Stromal cell of bone marrow (primary cell): Measurements from ENCODE around the gene ELF3.
"Not testable (repeated sequence)": the region's sequence is repeated elsewhere in the genome, so short reads cannot be mapped to it uniquely, and the experiment has no call there.

Source experiments
- DNase-seq: peaks from one replicate; pipeline ENCODE4 v3.0.0-alpha.2; 2012; ENCODE audit warnings: low read depth

The ELF3 gene

DNA sequence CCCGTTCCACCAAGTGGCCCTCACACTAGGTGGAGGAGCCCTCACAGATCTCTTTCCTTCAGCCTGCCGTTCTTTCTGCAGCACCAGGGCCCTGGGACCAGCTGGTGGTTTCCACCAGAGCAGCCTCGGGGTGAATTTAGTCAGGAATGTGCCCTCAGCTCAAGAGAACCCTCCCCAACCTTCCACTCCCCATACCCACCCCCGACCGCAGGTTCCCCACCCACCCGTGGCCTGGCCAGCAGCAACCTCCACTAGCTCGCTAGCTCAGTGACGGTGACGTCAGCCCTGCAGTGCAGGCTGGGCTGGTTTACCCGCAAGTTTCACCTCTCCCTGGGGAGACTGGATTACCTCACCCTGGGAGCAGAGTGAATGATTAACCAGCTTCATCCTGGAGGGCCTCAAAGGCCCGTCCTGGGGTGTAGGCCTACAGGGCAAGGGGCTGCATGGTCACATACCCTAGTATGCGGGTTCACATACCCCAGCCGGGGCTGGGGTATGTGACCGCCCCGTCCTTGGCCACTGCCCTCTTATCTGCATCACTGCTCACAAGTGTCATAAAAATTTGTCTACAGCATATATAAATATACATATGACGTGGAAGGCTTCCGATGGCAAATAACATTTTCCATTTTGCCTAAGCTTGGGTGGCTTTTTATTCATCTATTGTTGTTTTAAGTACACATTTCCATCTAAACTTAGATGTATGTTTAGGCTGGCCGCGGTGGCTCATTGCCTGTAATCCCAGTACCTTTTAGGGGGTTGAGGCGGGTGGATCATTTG, 24.5 kb downstream of the ELF3 start:
- DNase-seq = peak; percentile 98

DNA sequence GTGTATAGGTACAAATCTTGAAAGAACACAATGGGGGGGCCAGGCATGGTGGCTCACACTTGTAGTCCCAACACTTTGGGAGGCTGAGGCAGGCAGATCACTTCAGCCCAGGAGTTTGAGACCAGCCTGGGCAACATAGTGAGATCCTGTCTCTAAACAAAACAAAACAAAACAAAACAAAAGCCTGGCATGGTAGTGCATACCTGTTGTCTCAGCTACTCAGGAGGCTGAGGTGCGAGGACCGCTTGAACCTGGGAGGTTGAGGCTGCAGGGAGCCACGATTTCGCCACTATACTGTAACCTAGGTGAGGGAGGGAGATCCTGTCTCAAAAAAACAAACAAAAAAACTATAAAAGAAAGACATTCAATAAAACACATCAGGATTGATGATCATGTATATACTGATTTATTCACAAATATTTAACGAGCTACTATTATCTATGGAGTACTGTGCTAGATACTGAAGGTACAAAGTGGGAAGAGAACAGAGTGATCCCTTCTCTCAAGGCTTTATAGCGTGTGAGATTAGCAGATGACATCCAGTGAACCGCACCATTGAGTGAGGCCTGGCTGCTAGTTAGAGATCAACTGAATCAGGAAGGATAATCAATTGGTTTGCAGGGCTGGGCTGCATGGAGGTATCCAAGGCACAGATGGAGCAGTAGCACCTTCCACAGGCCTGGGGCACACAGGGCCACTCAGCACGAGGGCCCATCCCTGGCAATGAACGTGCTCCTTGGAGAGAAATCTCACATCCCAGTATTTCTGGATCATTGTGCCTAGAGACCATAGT, 26.4 kb downstream of the ELF3 start:
- DNase-seq = no peak

GRCh38 chr1:202037706-202038296, 27.4 kb downstream of the ELF3 start:
- DNase-seq = no peak

GRCh38 chr1:202038688-202039346, 28.4 kb downstream of the ELF3 start:
- no peak for DNase-seq

DNA sequence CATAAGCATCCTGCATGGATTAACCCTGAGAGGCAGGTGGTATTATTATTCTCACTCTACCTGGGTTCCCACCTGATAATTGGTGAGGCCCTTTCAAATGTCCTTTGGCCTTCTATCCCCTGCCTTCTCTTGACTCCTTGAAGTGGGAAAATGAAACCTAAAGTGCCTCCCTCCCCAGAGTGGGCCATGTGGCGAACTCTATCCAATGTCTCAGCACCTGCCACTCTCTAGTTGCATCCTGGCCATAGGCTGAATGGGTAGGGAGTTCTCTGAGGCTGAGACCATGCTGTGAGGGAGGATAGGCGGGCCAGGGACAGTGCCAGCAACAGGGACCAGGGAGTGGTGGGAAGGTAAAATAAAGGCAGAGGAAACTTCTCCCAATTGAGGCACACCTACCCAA, 35.3 kb downstream of the ELF3 start:
- DNase-seq = no peak

GRCh38 chr1:202046227-202046626, 35.8 kb downstream of the ELF3 start:
- no peak for DNase-seq

- DNase-seq = no peak
These were observed 36.6 kb downstream of the ELF3 start for GRCh38 chr1:202046748-202047708.

GRCh38 chr1:202047977-202048376, 37.6 kb downstream of the ELF3 start:
- DNase-seq = no peak

- DNase-seq = no peak
These were observed 38.7 kb downstream of the ELF3 start for GRCh38 chr1:202049129-202049528.

GRCh38 chr1:202054094-202054493, 43.7 kb downstream of the ELF3 start:
- no peak for DNase-seq

DNA sequence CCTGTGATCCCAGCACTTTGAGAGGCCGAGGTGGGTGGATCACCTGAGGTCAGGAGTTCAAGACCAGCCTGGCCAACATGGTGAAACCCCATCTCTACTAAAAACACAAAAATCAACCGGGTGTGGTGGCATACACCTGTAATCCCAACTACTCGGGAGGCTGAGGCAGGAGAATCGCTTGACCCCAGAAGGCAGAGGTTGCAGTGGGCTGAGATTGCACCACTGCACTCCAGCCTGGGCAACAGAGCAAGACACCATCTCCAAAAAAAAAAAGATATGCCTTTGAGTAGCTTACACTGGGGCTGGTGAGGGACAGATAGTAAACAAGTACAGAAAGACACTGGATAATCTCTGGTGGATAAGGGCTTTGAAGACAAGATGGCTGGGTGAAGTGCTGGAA, 44.3 kb downstream of the ELF3 start:
- not testable (repeated sequence) for DNase-seq

DNA sequence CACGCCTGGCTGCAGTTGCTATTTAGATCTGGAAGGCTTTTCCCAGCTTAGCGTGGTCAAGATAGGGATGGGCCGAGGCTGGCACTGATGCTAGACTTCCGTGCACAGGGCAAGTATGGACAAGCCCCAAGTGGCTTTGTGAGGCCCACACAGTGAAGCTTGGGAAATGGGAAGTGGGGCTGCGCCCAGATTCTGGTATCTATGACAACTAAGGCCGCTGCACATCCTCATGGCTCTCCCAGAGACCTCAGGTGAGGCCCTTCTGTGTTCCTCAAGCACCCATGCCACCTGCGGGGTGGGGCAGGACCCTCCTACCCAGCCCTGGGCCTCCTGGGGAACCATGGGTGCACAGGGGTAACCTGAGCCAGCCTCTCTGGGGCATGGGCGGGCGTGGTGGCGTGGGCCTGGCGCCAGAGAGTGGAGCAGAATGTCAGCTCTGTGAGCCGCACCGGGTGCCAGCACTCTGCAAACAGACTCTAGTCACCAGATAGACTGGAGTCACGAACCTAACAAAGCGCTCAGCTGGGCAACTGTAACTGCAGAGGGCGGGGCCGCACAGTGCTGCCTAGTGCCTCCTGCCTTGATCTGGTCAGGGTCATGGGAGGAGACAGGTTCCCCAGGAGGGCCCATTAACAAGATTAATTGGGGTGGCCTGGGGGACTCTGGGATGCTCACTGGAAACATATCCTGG, 46.4 kb downstream of the ELF3 start:
- no peak for DNase-seq

DNA sequence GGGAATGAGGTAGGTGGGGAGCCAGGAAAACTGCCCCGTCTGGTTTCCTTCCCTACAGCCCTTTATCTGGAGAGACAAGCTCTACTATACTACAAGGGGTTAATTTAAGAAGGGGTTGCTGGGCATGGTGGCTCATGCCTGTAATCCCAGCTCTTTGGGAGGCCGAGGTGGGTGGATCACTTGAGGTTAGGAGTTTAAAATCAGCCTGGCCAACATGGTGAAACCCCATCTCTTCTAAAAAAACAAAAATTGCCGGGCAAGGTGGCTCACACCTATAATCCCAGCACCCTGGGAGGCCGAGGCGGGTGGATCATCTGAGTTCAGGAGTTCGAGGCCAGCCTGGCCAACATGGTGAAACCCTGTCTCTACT, 46.9 kb downstream of the ELF3 start:
- DNase-seq = not testable (repeated sequence)

DNA sequence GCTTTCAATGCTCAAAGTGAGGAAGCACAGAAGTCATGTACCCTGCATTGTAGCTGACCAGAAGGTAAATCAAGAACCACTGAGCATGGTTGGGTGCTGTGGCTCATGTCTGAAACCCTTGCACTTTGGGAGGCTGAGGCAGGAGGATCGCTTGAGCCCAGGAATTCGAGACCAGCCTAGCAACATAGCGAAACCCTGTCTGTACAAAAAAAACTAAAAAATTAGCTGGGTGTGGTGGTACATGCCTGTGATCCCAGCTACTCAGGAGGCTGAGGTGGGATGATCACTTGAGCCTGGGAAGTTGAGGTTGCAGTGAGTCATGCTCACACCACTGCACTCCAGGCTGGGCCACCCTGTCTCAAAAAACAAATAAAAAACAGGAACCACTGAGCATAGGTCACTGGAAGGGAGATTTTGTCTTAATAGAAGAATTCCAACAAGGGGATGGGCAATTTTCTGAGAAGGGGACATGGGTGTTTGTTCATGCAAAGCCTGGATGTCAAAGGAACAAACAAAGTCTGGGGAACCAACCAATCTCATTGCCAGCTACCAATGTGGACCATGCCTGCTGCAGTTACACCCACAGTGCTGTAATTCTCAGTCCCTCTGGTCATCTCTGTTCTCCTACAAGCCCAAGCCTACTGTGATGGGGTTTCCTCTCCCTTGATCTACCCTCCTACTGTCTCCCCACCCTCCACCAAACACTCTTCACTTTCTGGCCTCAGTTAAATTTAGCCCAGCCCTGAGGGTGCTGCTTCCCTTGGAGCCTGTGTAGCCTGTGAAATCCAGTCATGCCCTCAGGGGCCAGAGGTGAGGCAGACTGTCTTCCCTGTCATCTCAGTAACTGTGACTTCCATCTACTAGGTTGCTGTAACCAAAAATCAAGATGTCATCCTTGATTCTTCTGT, 47.9 kb downstream of the ELF3 start:
- no peak for DNase-seq

- no peak for DNase-seq
These were observed 50.7 kb downstream of the ELF3 start for GRCh38 chr1:202061055-202061454.

DNA sequence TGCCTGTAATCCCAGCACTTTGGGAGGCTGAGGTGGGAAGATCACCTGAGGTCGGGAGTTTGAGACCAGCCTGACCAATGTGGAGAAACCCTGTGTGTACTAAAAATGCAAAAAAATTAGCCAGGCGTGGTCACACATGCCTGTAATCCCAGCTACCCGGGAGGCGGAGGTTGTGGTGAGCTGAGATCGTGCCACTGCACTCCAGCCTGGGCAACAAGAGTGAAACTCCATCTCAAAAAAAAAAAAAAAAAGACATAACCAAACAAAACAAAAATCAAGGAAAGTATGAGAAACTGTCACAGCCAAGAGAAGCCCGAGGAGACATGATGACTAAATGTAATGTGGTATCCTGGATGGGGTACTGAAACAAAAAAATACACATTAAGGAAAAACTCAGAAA, 51.4 kb downstream of the ELF3 start:
- DNase-seq = not testable (repeated sequence)

- not testable (repeated sequence) for DNase-seq
These were observed 52.2 kb downstream of the ELF3 start for GRCh38 chr1:202062636-202063035.

DNA sequence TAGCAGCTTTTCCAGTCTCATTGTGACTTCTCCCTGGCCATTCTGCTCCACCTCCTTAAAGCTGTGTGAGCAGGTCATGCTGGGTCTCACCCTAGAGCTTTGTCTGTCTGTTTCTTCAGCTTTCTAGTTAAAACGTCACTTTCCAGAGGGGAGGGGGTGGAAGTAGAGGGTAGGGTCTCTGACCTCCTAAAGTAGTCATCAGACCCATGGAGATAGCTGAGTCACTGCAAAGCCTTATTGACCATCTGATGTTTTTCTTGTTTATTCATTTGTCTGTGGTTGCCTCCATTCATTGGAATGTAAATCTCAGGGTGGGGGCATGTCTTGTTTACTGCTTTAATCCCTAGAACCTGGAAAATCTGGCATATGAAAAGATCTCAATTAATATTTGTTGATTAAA, 52.7 kb downstream of the ELF3 start:
- no peak for DNase-seq

- DNase-seq = not testable (repeated sequence)
These were observed 54.5 kb downstream of the ELF3 start for GRCh38 chr1:202064889-202065312.
